CD4-positive, CD25-positive, alpha-beta regulatory T cell (primary cell): ENCODE data around the gene CTNNA2. TPM values are rescaled to one million over a fixed set of nuclear protein-coding genes. Genes with fewer than 3 reads are reported as not detected.

Source experiments
- ATAC-seq, 2 donors: fragments of 150-1000 bp; cut with Tn5 transposase; one replicate each; pipeline ENCODE4 v1.10.0; 2021; ENCODE audit warnings: low read depth in 2 of 2, moderate number of reproducible peaks in 2 of 2, moderate library complexity in 1 of 2
- DNase-seq, 3 donors: peaks; one replicate each; pipeline versions ENCODE4 v3.0.0 to v3.0.0-alpha.2; 2012 to 2022; ENCODE audit warnings: mixed read lengths in 1 of 3
- H3K27ac ChIP-seq: one replicate; pipeline ENCODE4 v1.7.0; 2013; ENCODE audit warnings: mild to moderate bottlenecking, low read length; ENCODE audit not compliant: insufficient read depth, poor library complexity, severe bottlenecking
- H3K27me3 ChIP-seq: one replicate; pipeline ENCODE4 v1.7.0; 2013; ENCODE audit warnings: low read length; ENCODE audit not compliant: control insufficient read depth, insufficient read depth
- H3K36me3 ChIP-seq: one replicate; pipeline ENCODE4 v1.7.0; 2013; ENCODE audit warnings: mild to moderate bottlenecking, low read length, moderate library complexity; ENCODE audit not compliant: control insufficient read depth, insufficient read depth
- H3K4me1 ChIP-seq: 2 replicates; pipeline ENCODE4 v1.7.0; 2013; ENCODE audit warnings: mild to moderate bottlenecking, low read length; ENCODE audit not compliant: insufficient read depth, control insufficient read depth, poor library complexity, severe bottlenecking
- H3K4me3 ChIP-seq: one replicate; pipeline ENCODE4 v1.7.0; 2013; ENCODE audit warnings: low read depth, mild to moderate bottlenecking, low read length, moderate library complexity
- H3K9me3 ChIP-seq, 2 experiments: 1 replicate in 1 of 2; 2 replicates in 1 of 2; pipeline ENCODE4 v1.7.0; 2013; ENCODE audit warnings: low read length in 2 of 2, mild to moderate bottlenecking in 1 of 2, moderate library complexity in 1 of 2; ENCODE audit not compliant: control insufficient read depth in 2 of 2
- H3K27ac Mint-ChIP-seq, 3 donors: one replicate each; pipeline ENCODE4 v1.8.0; 2020 to 2022; ENCODE audit warnings: mild to moderate bottlenecking in 3 of 3, mixed read lengths in 3 of 3, moderate library complexity in 2 of 3
- H3K27me3 Mint-ChIP-seq: one replicate; pipeline ENCODE4 v1.8.0; 2022; ENCODE audit warnings: mild to moderate bottlenecking, mixed read lengths
- H3K36me3 Mint-ChIP-seq: one replicate; pipeline ENCODE4 v1.8.0; 2020; ENCODE audit warnings: mixed read lengths
- H3K4me1 Mint-ChIP-seq, 4 donors: one replicate each; pipeline ENCODE4 v1.8.0; 2020 to 2022; ENCODE audit warnings: mixed read lengths in 4 of 4, mild to moderate bottlenecking in 1 of 4
- H3K4me3 Mint-ChIP-seq, 4 donors: one replicate each; pipeline ENCODE4 v1.8.0; 2020 to 2022; ENCODE audit warnings: mild to moderate bottlenecking in 4 of 4, mixed read lengths in 4 of 4, moderate library complexity in 3 of 4
- H3K9me3 Mint-ChIP-seq, 7 donors: one replicate each; pipeline ENCODE4 v1.8.0; 2020 to 2022; ENCODE audit warnings: mixed read lengths in 7 of 7, mild to moderate bottlenecking in 3 of 7, moderate library complexity in 2 of 7
- polyA plus RNA-seq, 4 donors: library from polyadenylated mRNA; unstranded; fragments of 300-500 nt; fragmentation: Illumina TruSeq; gene quantifications; one replicate each; pipeline ENCODE4 v1.2.3, GENCODE V29; 2021
- total RNA-seq: library from RNA; stranded (reverse); gene quantifications from one replicate; pipeline ENCODE4 v1.2.3, GENCODE V29; 2022

CTNNA2 gene
- total and polyA plus RNA-seq, 5 donors from 2014 or later = not detected

DNA sequence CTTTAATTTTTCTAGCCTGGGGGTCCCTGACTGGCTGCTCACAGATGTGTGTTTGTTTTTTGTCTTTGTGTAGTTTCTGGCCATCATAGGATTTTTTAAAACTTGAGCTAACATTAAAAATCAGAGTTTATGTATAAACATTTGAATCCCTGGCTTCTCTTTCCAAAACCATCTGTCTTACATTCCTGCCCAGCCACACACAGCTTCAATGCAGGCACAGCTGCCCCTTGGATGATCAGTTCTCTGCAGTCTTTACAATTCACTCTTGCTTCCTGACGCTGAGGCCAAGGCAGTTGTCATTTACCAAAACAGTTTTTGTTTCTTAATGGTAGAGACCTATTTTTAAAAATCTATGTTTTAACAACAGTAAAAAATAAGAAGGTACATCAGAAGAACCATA is 960.9 kb downstream of the CTNNA2 start:
- Mint-ChIP-seq H3K27me3 (no peaks in the 10 kb centered on the region), H3K27ac (no peak overlapping the region), H3K36me3 (no peaks in the 10 kb centered on the region), H3K4me3 (no peak overlapping the region), H3K9me3 (peaks cover 2 to 42% (median 12%) of the 10 kb centered on the region in 7 donors), H3K4me1 (no peaks in the 10 kb centered on the region)
- Histone ChIP-seq H3K4me3 (no peak overlapping the region), H3K36me3 (no peaks in the 10 kb centered on the region), H3K27ac (no peak overlapping the region), H3K9me3 (peaks cover 0 to 15% of the 10 kb centered on the region in 2 experiments), H3K27me3 (no peaks in the 10 kb centered on the region), H3K4me1 (no peaks in the 10 kb centered on the region)
- DNase-seq (no peak), ATAC-seq (no peak)

- Histone ChIP-seq H3K4me1 (no peaks in the 10 kb centered on the region), H3K27me3 (no peaks in the 10 kb centered on the region), H3K4me3 (no peak overlapping the region), H3K36me3 (no peaks in the 10 kb centered on the region), H3K9me3 (peaks cover 0 to 10% of the 10 kb centered on the region in 2 experiments), H3K27ac (no peak overlapping the region)
- Mint-ChIP-seq H3K9me3 (peaks cover 2 to 37% (median 10%) of the 10 kb centered on the region in 7 donors), H3K4me1 (no peaks in the 10 kb centered on the region), H3K27me3 (no peaks in the 10 kb centered on the region), H3K27ac (no peak overlapping the region), H3K36me3 (no peaks in the 10 kb centered on the region), H3K4me3 (no peak overlapping the region)
- DNase-seq (no peak), ATAC-seq (no peak)
These were observed 963.1 kb downstream of the CTNNA2 start for GRCh38 chr2:80475970-80476369.

DNA sequence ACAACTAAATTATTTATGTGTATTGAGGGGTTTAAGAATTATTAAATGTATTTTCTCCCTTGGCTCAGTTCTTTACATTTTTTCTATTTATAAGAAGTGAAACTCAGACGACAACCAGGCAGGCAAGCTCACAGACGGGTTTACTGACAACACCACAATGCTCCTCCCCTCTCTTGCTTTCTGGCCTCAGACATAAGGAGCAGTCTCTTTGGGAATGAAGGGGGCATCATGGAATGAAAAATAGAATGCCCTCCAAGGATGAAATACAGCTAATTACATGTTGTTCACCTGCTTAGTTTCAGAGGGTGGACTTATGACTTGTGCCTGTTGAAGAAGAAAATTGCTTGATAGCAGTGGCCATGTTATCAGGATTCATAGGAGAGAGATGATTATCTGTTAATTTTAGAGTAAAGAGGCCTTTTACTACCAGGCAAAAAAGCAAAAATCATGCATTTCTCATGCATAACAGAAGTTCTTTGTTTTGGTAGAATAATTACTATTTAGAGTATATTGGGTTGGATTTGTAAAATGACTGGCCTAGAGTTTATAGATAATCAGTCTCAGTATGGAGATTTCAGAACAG is 963.8 kb downstream of the CTNNA2 start:
- no peaks in the 10 kb centered on the region for H3K4me1 Mint-ChIP-seq
- no peak overlapping the region for H3K4me3 ChIP-seq
- H3K36me3 ChIP-seq = no peaks in the 10 kb centered on the region
- no peak overlapping the region for H3K27ac Mint-ChIP-seq
- ATAC-seq (no peak), DNase-seq (no peak)
- H3K27me3 ChIP-seq = no peaks in the 10 kb centered on the region
- H3K9me3 ChIP-seq = peaks cover 0 to 5% of the 10 kb centered on the region in 2 experiments
- H3K9me3 Mint-ChIP-seq = peaks cover 0 to 32% (median 8%) of the 10 kb centered on the region in 7 donors
- no peak overlapping the region for H3K4me3 Mint-ChIP-seq
- H3K27ac ChIP-seq = no peak overlapping the region
- no peaks in the 10 kb centered on the region for H3K27me3 Mint-ChIP-seq
- H3K4me1 ChIP-seq = no peaks in the 10 kb centered on the region
- no peaks in the 10 kb centered on the region for H3K36me3 Mint-ChIP-seq

DNA sequence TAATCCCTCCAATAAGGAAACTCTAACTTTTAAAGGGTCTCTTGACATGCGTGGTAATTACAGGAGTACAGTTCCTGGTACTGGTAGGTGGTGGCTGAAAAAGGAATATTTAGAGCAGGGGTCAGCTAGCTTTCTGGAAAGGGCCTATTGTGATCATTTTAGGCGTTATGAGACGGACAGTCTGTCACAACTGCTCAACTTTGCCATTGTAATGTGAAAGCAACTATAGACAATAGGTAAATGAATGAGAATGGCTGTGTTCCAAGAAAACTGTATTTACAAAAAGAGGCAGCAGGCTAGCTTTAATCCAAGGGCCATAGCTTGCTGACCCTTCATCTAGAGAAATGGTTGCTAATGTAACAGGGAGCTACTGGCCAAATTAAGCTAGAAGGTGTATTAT is 969.4 kb downstream of the CTNNA2 start:
- Mint-ChIP-seq H3K27ac (no peak overlapping the region), H3K9me3 (peaks cover 0 to 9% (median 4%) of the 10 kb centered on the region in 7 donors), H3K27me3 (no peaks in the 10 kb centered on the region), H3K4me3 (no peak overlapping the region), H3K4me1 (no peaks in the 10 kb centered on the region), H3K36me3 (no peaks in the 10 kb centered on the region)
- H3K9me3 ChIP-seq = no peaks in the 10 kb centered on the region
- no peaks in the 10 kb centered on the region for H3K27me3 ChIP-seq
- no peaks in the 10 kb centered on the region for H3K36me3 ChIP-seq
- no peak overlapping the region for H3K4me3 ChIP-seq
- no peak overlapping the region for H3K27ac ChIP-seq
- DNase-seq = no peak
- H3K4me1 ChIP-seq = no peaks in the 10 kb centered on the region
- ATAC-seq = no peak

- Mint-ChIP-seq H3K36me3 (no peaks in the 10 kb centered on the region), H3K27me3 (peaks cover 5% of the 10 kb centered on the region), H3K9me3 (peaks cover 0 to 17% (median 7%) of the 10 kb centered on the region in 7 donors), H3K4me1 (no peaks in the 10 kb centered on the region), H3K27ac (no peak overlapping the region), H3K4me3 (no peak overlapping the region)
- H3K4me3 ChIP-seq = no peak overlapping the region
- no peaks in the 10 kb centered on the region for H3K27me3 ChIP-seq
- no peak overlapping the region for H3K27ac ChIP-seq
- no peak for ATAC-seq
- H3K4me1 ChIP-seq = no peaks in the 10 kb centered on the region
- no peak for DNase-seq
- no peaks in the 10 kb centered on the region for H3K9me3 ChIP-seq
- no peaks in the 10 kb centered on the region for H3K36me3 ChIP-seq
These were observed 976.9 kb downstream of the CTNNA2 start for GRCh38 chr2:80489717-80490116.

DNA sequence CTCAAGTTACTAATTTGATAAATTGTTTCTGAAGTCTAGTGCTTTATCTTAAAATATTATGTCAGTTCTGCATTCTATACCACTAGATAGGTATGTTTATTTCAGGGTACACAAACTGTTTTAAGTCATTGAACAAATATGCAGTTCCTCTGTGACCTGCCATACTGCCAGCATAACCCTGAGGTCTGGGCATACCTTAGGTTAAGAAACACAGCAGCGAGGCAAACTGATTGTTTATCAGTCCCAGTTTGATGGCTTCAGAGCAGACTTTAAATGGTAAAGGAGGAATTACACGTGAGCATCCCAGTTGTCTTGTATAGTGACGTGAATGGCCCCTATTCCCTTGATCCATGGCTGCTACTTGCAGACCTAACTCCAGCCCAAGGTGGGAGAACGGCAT is 978.1 kb downstream of the CTNNA2 start:
- Mint-ChIP-seq H3K27me3 (peaks cover 5% of the 10 kb centered on the region), H3K27ac (no peak overlapping the region), H3K4me3 (no peak overlapping the region), H3K4me1 (no peaks in the 10 kb centered on the region), H3K9me3 (peaks cover 0 to 21% (median 8%) of the 10 kb centered on the region in 7 donors), H3K36me3 (no peaks in the 10 kb centered on the region)
- ATAC-seq (no peak), DNase-seq (no peak)
- Histone ChIP-seq H3K36me3 (no peaks in the 10 kb centered on the region), H3K4me1 (no peaks in the 10 kb centered on the region), H3K4me3 (no peak overlapping the region), H3K9me3 (no peaks in the 10 kb centered on the region), H3K27me3 (no peaks in the 10 kb centered on the region), H3K27ac (no peak overlapping the region)

DNA sequence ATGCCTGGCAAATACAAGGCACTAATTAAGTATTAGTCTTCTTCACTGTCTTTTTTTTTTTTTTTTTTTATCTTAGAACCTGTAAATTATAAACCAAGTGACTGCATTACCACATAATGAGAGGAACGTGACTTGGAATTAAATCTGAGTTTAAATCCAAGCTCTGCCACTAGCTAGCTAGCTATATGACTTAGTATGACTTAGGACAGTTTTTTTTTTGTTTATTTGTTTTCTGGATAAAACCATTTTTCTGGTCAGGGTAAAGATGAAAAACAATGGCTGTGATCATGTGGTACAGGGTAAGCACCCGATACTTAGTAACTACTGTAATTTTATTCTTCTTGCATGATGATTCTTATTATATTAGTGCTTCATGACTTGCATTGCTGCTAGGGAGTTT is 983.5 kb downstream of the CTNNA2 start:
- no peaks in the 10 kb centered on the region for H3K9me3 ChIP-seq
- Mint-ChIP-seq H3K27ac (no peak overlapping the region), H3K27me3 (no peaks in the 10 kb centered on the region), H3K4me1 (no peaks in the 10 kb centered on the region), H3K36me3 (no peaks in the 10 kb centered on the region), H3K9me3 (peaks cover 0 to 27% (median 11%) of the 10 kb centered on the region in 7 donors), H3K4me3 (no peak overlapping the region)
- H3K4me1 ChIP-seq = no peaks in the 10 kb centered on the region
- H3K27me3 ChIP-seq = no peaks in the 10 kb centered on the region
- DNase-seq (no peak), ATAC-seq (no peak)
- H3K36me3 ChIP-seq = no peaks in the 10 kb centered on the region
- H3K4me3 ChIP-seq = no peak overlapping the region
- no peak overlapping the region for H3K27ac ChIP-seq

DNA sequence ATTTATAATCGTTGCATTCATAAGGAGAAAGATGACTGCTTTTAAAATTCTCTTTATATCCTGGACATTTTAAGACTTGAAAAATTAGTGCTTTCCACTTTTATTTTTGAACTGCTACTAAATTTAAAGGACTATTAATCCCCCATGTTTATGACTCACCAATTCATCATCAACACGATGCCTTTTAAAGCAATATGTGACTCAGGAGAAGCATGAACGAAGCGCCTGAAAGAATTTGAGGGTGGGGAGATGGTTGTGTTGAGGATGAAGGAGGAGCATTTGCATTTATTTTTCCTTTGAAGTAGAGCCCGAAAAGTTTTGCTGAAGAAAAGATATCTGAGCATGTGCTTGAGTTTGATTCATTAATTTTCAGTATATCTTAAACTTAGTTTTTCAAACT is 983.9 kb downstream of the CTNNA2 start:
- DNase-seq (no peak), ATAC-seq (no peak)
- Mint-ChIP-seq H3K27ac (no peak overlapping the region), H3K4me1 (no peaks in the 10 kb centered on the region), H3K9me3 (peaks cover 0 to 29% (median 11%) of the 10 kb centered on the region in 7 donors), H3K36me3 (no peaks in the 10 kb centered on the region), H3K27me3 (no peaks in the 10 kb centered on the region), H3K4me3 (no peak overlapping the region)
- no peak overlapping the region for H3K27ac ChIP-seq
- no peak overlapping the region for H3K4me3 ChIP-seq
- H3K27me3 ChIP-seq = no peaks in the 10 kb centered on the region
- no peaks in the 10 kb centered on the region for H3K36me3 ChIP-seq
- H3K4me1 ChIP-seq = no peaks in the 10 kb centered on the region
- H3K9me3 ChIP-seq = no peaks in the 10 kb centered on the region
